ENCODE measurements around the gene LAS1L.
A peak's percentile ranks its signal among the peaks of the same experiment; 100 is the strongest.

DNA sequence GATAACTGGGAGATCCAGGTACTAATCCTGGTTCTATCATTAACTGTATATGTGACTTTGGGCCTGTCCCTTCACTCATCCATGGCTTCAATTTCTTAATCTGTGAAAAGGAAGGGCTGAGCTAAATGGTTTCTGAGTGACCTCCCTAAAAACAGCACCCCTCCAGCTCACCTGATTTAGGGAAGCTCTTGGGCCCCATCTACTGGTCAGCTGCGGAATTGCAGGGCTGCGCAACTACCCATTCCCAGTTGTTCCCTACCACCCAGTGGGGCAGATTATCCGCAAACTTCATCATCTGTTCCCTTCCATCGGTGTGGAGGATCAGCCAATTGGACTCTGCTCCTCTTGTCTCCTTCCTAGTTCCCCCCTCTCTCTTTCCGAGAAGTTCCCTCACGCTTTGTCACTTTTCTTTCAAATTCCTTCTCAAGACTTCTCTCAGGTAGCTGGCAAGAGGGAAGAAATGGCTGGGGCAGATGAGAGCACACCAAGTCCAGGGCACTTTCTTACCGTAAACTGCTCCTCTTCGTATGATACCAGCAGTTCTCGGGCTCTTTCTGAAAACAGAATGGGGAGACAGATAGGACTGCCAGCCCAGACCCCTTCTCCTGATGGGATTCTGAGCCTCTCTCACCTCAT is 5.8 kb downstream of the LAS1L start:
- peak; percentile 98 for TF ChIP-seq CTCF (IDR thresholded peaks at IDR 0.05; ENCODE audit: low read length)
- no peak for TF ChIP-seq EZH2phosphoT487 (IDR thresholded peaks at IDR 0.05; ENCODE audit: low read length)
- TF ChIP-seq EZH2 (optimal IDR thresholded peaks at IDR 0.05; ENCODE audit: low read depth, low read length), result no peak
